Fibroblast of skin of scalp (primary cell): ENCODE measurements around the gene INHA.
A peak's percentile ranks its signal among the peaks of the same experiment; 100 is the strongest.

Source experiments
- DNase-seq: peaks from one replicate; pipeline ENCODE4 v3.0.0-alpha.2; 2013

The INHA gene

GRCh38 chr2:219540784-219541504 lies 31.2 kb upstream of the INHA start:
- no peak for DNase-seq

- peak; percentile 61 for DNase-seq
Observed at GRCh38 chr2:219541611-219542180, 30.4 kb upstream of the INHA start.

GRCh38 chr2:219542931-219543595 lies 29.0 kb upstream of the INHA start:
- peak; percentile 14 for DNase-seq

GRCh38 chr2:219543596-219544358 lies 28.3 kb upstream of the INHA start, which contains the start of the genes CHPF and TMEM198:
TSS of gene CHPF (minus strand) at chr2:219543809. CDS start at chr2:219543538, 271 bp downstream.
TSS of gene TMEM198 (plus strand) at chr2:219544028. CDS start at chr2:219544728, 700 bp downstream.
- peak; percentile 99 for DNase-seq

DNA sequence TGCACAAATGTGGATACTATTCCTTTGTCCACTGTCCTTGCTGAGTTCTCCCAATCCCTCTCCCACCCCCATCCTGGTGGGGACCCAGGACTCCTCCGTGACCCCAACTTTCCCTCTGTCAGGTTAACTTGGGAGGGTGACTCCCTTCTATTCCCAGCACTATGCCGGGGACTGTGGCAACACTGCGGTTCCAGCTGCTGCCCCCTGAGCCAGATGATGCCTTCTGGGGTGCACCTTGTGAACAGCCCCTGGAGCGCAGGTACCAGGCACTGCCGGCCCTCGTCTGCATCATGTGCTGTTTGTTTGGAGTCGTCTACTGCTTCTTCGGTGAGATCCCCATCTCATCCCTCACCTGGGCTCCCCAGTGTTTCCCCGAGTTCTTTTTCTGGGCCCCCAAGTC lies 27.5 kb upstream of the INHA start:
- no peak for DNase-seq

GRCh38 chr2:219545295-219545942 lies 26.7 kb upstream of the INHA start:
- DNase-seq: no peak

- DNase-seq: no peak
Observed at GRCh38 chr2:219545943-219546352, 26.2 kb upstream of the INHA start.

- DNase-seq: no peak
Observed at GRCh38 chr2:219547621-219548020, 24.5 kb upstream of the INHA start.

- no peak for DNase-seq
Observed at GRCh38 chr2:219548990-219549389, 23.1 kb upstream of the INHA start.

- DNase-seq: no peak
Observed at GRCh38 chr2:219549619-219550018, 22.5 kb upstream of the INHA start.

GRCh38 chr2:219551441-219552381 lies 20.4 kb upstream of the INHA start:
- DNase-seq: no peak

- DNase-seq: peak; percentile 78
Observed at GRCh38 chr2:219552382-219553167, 19.5 kb upstream of the INHA start.

GRCh38 chr2:219553168-219553417 lies 19.0 kb upstream of the INHA start:
- DNase-seq: no peak

GRCh38 chr2:219553463-219553963 lies 18.6 kb upstream of the INHA start:
- no peak for DNase-seq

DNA sequence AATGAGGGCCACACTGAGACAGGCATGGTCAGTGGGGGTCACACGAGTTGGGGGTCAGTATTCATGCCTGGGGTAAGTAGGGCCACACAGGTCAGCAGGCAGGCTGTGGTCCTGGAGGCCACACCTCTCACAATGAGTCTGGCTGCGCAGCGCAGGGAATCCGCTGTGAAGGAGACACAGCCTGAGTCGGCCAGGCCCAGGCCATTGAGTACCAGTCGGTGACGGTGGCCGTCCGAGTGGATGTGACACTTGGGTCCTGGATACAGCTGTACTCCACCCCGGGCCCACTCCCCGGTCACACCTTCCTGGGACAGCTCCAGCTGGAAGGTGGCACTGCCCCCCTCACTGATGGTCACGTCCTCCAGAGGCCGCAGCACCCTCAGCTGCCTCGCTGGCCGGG lies 17.8 kb upstream of the INHA start:
- DNase-seq: no peak

DNA sequence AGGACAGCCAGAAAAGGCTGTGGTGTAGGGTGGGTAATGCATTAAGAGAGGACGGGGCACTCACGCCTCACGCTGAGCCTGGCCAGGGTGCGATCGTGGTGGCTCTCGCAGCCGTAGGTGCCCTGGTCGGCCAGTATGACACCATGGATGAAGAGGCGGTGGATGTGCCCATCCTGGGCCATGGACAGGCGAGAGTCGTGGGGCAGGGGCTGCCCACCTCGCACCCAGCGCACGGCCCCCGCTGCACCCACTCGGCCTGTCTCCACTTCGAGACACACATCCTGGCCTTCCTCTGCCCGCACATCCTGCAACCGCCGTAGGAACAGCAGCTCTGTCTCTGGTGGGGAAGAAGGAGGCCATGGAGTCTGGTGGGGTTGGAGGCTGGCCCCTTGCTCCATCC lies 16.2 kb upstream of the INHA start:
- no peak for DNase-seq

GRCh38 chr2:219556413-219556812 lies 15.7 kb upstream of the INHA start:
- no peak for DNase-seq

GRCh38 chr2:219557320-219557719 lies 14.8 kb upstream of the INHA start:
- DNase-seq: no peak

GRCh38 chr2:219557791-219558785 lies 14.0 kb upstream of the INHA start:
- no peak for DNase-seq
